Natural killer cell treated with Interleukin-12 subunit alpha and Interleukin-12 subunit beta and Interleukin-15 and Interleukin-18, amount 100 ng/mL, for 72 hours (primary cell): ENCODE results near the gene PGAP1. TPM values are rescaled to one million over a fixed set of nuclear protein-coding genes. Genes with fewer than 3 reads are reported as not detected.

Source experiments
- ATAC-seq, 2 donors: fragments of 150-1000 bp; cut with Tn5 transposase in 1 of 2; sonication (Bioruptor Pico), chemical (Tn5 transposase) in 1 of 2; 2 replicates each; pipeline ENCODE4 v1.10.0; 2021
- DNase-seq: peaks from one replicate; pipeline ENCODE4 v3.0.0; 2022; ENCODE audit warnings: low spot score
- H3K27ac Mint-ChIP-seq, 2 donors: 1 replicate in 1 of 2; 2 replicates in 1 of 2; pipeline ENCODE4 v1.8.0; 2022; ENCODE audit warnings: mixed read lengths in 2 of 2, mild to moderate bottlenecking in 1 of 2, moderate library complexity in 1 of 2
- H3K27me3 Mint-ChIP-seq, 2 donors: 1 replicate in 1 of 2; 2 replicates in 1 of 2; pipeline ENCODE4 v1.8.0; 2022; ENCODE audit warnings: mixed read lengths in 2 of 2
- H3K36me3 Mint-ChIP-seq: one replicate; pipeline ENCODE4 v1.8.0; 2022; ENCODE audit warnings: mixed read lengths
- H3K4me1 Mint-ChIP-seq, 2 donors: 1 replicate in 1 of 2; 2 replicates in 1 of 2; pipeline ENCODE4 v1.8.0; 2022; ENCODE audit warnings: low read depth in 2 of 2, mixed read lengths in 2 of 2, mild to moderate bottlenecking in 1 of 2
- H3K4me3 Mint-ChIP-seq: one replicate; pipeline ENCODE4 v1.8.0; 2022; ENCODE audit warnings: mixed read lengths
- H3K9me3 Mint-ChIP-seq: 2 replicates; pipeline ENCODE4 v1.8.0; 2022; ENCODE audit warnings: mixed read lengths
- total RNA-seq, 2 donors: library from RNA; stranded (reverse); gene quantifications; one replicate each; pipeline ENCODE4 v1.2.3, GENCODE V29; 2022

Gene PGAP1
- total RNA-seq, 2 donors from 2014 or later = 11.6 to 65.0 TPM

GRCh38 chr2:196902828-196903227 is 23.7 kb downstream of the PGAP1 start:
- DNase-seq (no peak), ATAC-seq (no peak)
- Mint-ChIP-seq H3K27me3 (no peaks in the 10 kb centered on the region), H3K4me1 (peaks cover 0 to 4% of the 10 kb centered on the region in 2 donors), H3K27ac (no peak overlapping the region), H3K36me3 (no peaks in the 10 kb centered on the region), H3K4me3 (no peak overlapping the region), H3K9me3 (no peaks in the 10 kb centered on the region)

DNA sequence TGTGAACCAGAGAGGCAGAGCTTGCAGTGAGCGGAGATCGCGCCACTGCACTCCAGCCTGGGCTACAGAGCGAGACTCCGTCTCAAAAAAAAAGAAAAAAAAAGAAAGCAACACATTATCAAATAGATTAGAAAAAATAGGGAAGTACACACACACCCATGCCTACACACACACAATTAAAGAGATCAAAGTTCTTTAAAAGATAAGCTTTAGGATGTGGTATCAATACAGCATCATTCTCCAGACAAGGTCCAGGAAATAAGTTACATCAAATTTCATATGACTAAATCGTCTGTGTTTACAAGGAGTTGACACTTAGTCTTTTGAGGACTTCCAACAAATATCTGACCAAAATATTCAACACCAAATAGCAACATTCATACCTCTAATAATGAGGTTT is 25.7 kb downstream of the PGAP1 start:
- Mint-ChIP-seq H3K36me3 (peaks cover 3% of the 10 kb centered on the region), H3K9me3 (no peaks in the 10 kb centered on the region), H3K4me1 (peaks cover 0 to 4% of the 10 kb centered on the region in 2 donors), H3K27me3 (no peaks in the 10 kb centered on the region), H3K27ac (no peak overlapping the region), H3K4me3 (no peak overlapping the region)
- no peak for DNase-seq
- ATAC-seq = no peak

DNA sequence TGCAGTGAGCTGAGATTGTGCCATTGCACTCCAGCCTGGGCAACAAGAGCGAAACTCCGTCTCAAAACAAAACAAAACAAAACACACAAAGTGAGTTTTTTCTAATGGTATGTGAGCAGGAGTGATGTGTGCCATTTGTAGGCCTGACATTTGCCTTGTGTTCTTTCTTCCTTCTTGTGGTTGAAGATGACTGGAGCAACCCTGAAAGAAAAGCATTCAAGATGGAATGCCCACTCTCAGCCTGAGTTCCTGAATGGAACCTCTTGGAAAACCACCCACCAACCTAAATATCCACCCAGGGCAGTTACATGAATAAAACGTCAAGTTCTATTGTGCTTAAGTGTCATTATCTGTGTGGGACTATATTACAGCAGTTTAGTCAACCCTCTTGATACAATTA is 26.5 kb downstream of the PGAP1 start:
- H3K4me1 Mint-ChIP-seq = peaks cover 0 to 4% of the 10 kb centered on the region in 2 donors
- H3K27ac Mint-ChIP-seq = no peak overlapping the region
- peaks cover 6% of the 10 kb centered on the region for H3K36me3 Mint-ChIP-seq
- DNase-seq = no peak
- H3K4me3 Mint-ChIP-seq = no peak overlapping the region
- ATAC-seq = no peak
- H3K27me3 Mint-ChIP-seq = no peaks in the 10 kb centered on the region
- no peaks in the 10 kb centered on the region for H3K9me3 Mint-ChIP-seq

GRCh38 chr2:196891136-196891535 is 35.4 kb downstream of the PGAP1 start:
- no peak for DNase-seq
- ATAC-seq = no peak
- Mint-ChIP-seq H3K27me3 (no peaks in the 10 kb centered on the region), H3K4me3 (no peak overlapping the region), H3K36me3 (peaks cover 17% of the 10 kb centered on the region), H3K9me3 (no peaks in the 10 kb centered on the region), H3K27ac (no peak overlapping the region), H3K4me1 (no peaks in the 10 kb centered on the region)

GRCh38 chr2:196887431-196887830 is 39.1 kb downstream of the PGAP1 start:
- no peak overlapping the region for H3K27ac Mint-ChIP-seq
- no peak for ATAC-seq

GRCh38 chr2:196884368-196884767 is 42.1 kb downstream of the PGAP1 start:
- Mint-ChIP-seq H3K27me3 (no peaks in the 10 kb centered on the region), H3K4me1 (no peaks in the 10 kb centered on the region), H3K9me3 (no peaks in the 10 kb centered on the region), H3K27ac (no peak overlapping the region), H3K4me3 (no peak overlapping the region), H3K36me3 (peaks cover 30% of the 10 kb centered on the region)
- DNase-seq = no peak
- no peak for ATAC-seq

More at GRCh38 chr2:196887431-196887830, 39.1 kb downstream of the PGAP1 start:
- H3K9me3 Mint-ChIP-seq = no peaks in the 10 kb centered on the region
- H3K27me3 Mint-ChIP-seq = no peaks in the 10 kb centered on the region
- no peak overlapping the region for H3K4me3 Mint-ChIP-seq
- no peak for DNase-seq
- no peaks in the 10 kb centered on the region for H3K4me1 Mint-ChIP-seq
- H3K36me3 Mint-ChIP-seq = peaks cover 20% of the 10 kb centered on the region

GRCh38 chr2:196876364-196876763 is 50.1 kb downstream of the PGAP1 start:
- no peaks in the 10 kb centered on the region for H3K4me1 Mint-ChIP-seq
- H3K27ac Mint-ChIP-seq = no peak overlapping the region
- no peak overlapping the region for H3K4me3 Mint-ChIP-seq
- H3K36me3 Mint-ChIP-seq = peaks cover 11% of the 10 kb centered on the region
- ATAC-seq (no peak), DNase-seq (no peak)
- H3K27me3 Mint-ChIP-seq = no peaks in the 10 kb centered on the region
- no peaks in the 10 kb centered on the region for H3K9me3 Mint-ChIP-seq

DNA sequence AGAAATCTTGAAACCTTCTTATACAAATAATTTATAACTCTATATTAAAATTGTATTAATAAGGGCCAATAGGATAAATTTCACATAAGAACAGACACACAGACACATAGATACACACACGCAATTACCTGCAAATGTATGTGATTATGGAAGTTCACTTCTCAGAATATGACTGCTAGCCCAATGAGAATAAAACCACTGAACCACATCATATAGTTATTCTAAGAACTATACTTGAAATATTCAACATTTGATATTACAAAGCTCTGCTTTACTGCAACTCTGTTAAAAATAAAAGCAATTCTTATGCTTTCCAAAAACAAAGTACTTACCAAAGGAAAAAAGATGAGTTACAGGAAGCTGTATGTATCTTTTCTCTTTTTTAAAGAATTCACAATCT is 51.1 kb downstream of the PGAP1 start:
- no peak for ATAC-seq
- no peak for DNase-seq
- H3K27ac Mint-ChIP-seq = no peak overlapping the region
- no peak overlapping the region for H3K4me3 Mint-ChIP-seq
- H3K36me3 Mint-ChIP-seq = peaks cover 5% of the 10 kb centered on the region
- no peaks in the 10 kb centered on the region for H3K4me1 Mint-ChIP-seq
- no peaks in the 10 kb centered on the region for H3K9me3 Mint-ChIP-seq
- H3K27me3 Mint-ChIP-seq = no peaks in the 10 kb centered on the region

DNA sequence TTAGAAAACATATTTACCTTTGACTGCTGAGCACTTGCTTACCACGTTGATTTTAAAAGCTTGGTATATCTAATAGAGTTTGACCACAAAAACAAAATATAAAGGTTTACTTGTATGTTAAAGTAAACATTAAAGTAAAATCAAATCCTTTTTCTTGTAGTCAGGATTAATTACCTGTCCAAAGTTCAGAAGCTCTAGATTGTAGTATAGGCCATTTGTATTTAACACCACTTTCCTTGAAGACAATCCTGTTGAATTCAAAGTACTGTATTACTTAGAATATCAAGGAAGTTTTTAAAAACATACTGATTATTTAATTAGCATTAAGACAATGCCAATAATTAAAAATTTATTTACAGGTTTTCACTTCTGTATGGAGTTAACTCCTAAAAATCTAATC is 53.0 kb downstream of the PGAP1 start:
- Mint-ChIP-seq H3K4me3 (no peak overlapping the region), H3K9me3 (no peaks in the 10 kb centered on the region), H3K27ac (no peak overlapping the region), H3K36me3 (no peaks in the 10 kb centered on the region), H3K4me1 (no peaks in the 10 kb centered on the region), H3K27me3 (no peaks in the 10 kb centered on the region)
- ATAC-seq = no peak
- DNase-seq = no peak

GRCh38 chr2:196854629-196855028 is 71.9 kb downstream of the PGAP1 start:
- no peak for DNase-seq
- Mint-ChIP-seq H3K4me1 (peaks cover 4 to 8% of the 10 kb centered on the region in 2 donors), H3K27me3 (no peaks in the 10 kb centered on the region), H3K9me3 (peaks cover 5% of the 10 kb centered on the region), H3K4me3 (no peak overlapping the region), H3K27ac (no peak overlapping the region), H3K36me3 (peaks cover 35% of the 10 kb centered on the region)
- ATAC-seq = no peak

DNA sequence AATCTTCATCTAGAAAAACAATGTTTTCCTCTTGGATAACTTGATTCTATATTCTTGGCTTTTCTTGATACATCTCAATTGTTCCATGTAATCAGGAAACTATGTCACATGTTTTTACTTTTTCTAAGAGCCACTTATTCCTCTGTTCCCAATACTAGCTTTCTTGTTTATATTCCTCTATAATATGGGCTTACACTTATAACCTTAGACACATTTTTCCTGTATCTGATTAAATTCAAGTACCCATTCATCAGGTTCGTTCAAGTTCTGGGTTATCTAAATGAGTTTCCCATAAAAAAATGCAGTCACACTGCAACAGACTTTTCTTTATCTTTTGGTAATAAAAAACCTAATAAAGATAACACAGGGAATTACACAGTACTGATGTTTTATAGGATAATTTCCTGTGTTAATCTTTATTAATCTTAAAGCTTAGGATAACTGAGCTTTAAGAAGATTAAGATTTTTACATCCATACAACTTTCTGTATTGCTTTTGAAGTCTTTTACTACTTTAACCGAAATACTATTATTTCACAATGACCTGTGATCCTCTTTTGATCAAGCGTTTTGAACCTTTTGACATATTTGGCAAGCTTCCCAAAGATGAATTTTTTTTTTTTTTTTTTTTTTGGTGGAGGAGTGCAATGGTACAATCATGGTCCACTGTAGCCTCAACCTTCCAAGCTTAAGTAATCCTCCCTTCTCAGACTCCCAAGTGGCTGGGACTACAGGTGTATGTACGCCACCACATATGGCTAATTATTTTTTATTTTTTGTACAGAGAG is 73.0 kb downstream of the PGAP1 start:
- Mint-ChIP-seq H3K9me3 (peaks cover 2% of the 10 kb centered on the region), H3K27me3 (no peaks in the 10 kb centered on the region), H3K4me1 (peaks cover 4 to 8% of the 10 kb centered on the region in 2 donors), H3K36me3 (peaks cover 23% of the 10 kb centered on the region), H3K27ac (no peak overlapping the region), H3K4me3 (no peak overlapping the region)
- DNase-seq (no peak), ATAC-seq (no peak)

DNA sequence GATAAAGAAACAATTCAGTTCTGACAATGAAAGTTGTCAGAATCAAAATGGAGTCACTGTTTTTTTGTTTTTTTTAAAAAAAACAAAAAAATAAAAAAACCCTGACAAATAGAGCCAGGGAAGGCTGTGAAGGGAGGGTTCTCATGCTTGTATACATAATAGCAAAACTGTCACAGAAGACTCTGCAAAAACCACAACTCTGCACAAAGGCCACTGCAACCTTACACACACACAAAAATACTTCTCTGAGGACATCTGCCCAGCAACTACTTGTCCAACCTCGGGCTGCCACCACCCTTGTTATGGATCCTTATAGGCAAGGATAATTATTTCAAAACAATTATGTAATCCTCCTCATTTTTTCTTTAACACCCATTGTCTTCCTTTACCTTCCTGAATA is 75.4 kb downstream of the PGAP1 start:
- H3K4me3 Mint-ChIP-seq = no peak overlapping the region
- no peaks in the 10 kb centered on the region for H3K9me3 Mint-ChIP-seq
- H3K36me3 Mint-ChIP-seq = peaks cover 9% of the 10 kb centered on the region
- H3K27ac Mint-ChIP-seq = no peak overlapping the region
- ATAC-seq (peak in 1 of 2 donors; percentile 38), DNase-seq (no peak)
- H3K4me1 Mint-ChIP-seq = peaks cover 9 to 15% of the 10 kb centered on the region in 2 donors
- no peaks in the 10 kb centered on the region for H3K27me3 Mint-ChIP-seq

DNA sequence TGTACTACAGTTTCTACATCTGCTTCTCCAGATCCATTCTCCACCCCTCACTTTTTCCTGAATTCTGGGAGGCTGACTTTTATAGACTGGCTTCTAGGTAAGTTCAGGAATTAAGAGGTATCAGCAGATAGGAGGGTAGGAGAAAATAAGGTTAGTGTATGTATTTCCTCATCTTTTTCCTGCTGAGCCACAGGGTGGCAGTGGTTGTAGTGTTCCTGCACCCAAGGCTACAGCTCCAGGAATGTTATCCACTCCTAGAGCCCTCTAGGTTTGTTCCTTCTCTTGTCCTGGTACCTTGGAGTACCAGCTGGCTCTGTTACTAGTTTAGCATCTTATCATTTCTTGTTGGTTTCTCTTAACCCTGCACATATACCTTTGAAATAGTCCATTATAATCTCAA is 76.6 kb downstream of the PGAP1 start:
- Mint-ChIP-seq H3K9me3 (no peaks in the 10 kb centered on the region), H3K27me3 (no peaks in the 10 kb centered on the region), H3K4me3 (no peak overlapping the region), H3K4me1 (peaks cover 11 to 24% of the 10 kb centered on the region in 2 donors), H3K36me3 (peaks cover 14% of the 10 kb centered on the region), H3K27ac (peak overlapping the region in 1 of 2 donors; percentile 13)
- no peak for DNase-seq
- ATAC-seq = no peak

GRCh38 chr2:196846295-196846694 is 80.2 kb downstream of the PGAP1 start:
- Mint-ChIP-seq H3K9me3 (no peaks in the 10 kb centered on the region), H3K27me3 (no peaks in the 10 kb centered on the region), H3K4me3 (no peak overlapping the region), H3K27ac (peak overlapping the region; percentile 14 to 18), H3K4me1 (peaks cover 9 to 20% of the 10 kb centered on the region in 2 donors), H3K36me3 (peaks cover 10% of the 10 kb centered on the region)
- DNase-seq (no peak), ATAC-seq (no peak)

GRCh38 chr2:196845371-196845770 is 81.1 kb downstream of the PGAP1 start:
- no peak overlapping the region for H3K4me3 Mint-ChIP-seq
- ATAC-seq (no peak), DNase-seq (no peak)
- H3K36me3 Mint-ChIP-seq = peaks cover 14% of the 10 kb centered on the region
- H3K4me1 Mint-ChIP-seq = peaks cover 8 to 18% of the 10 kb centered on the region in 2 donors
- H3K27ac Mint-ChIP-seq = peak overlapping the region in 1 of 2 donors; percentile 75
- H3K27me3 Mint-ChIP-seq = no peaks in the 10 kb centered on the region
- H3K9me3 Mint-ChIP-seq = no peaks in the 10 kb centered on the region
